B cell (primary cell): ENCODE data around the gene RSPH3.
"Not testable (repeated sequence)": the region's sequence is repeated elsewhere in the genome, so short reads cannot be mapped to it uniquely, and the experiment has no call there.

ENCODE experiments used
- EZH2 ChIP-seq: IDR thresholded peaks from 2 replicates; pipeline ENCODE4 v1.6.1; 2012; ENCODE audit warnings: borderline replicate concordance, low read depth, mild to moderate bottlenecking, moderate library complexity, low read length; ENCODE audit not compliant: insufficient read depth, poor library complexity, severe bottlenecking
- TF ChIP-seq, protein P1 (sequence below): fragments of 200-600 bp; IDR thresholded peaks from one replicate; pipeline ENCODE4 v1.8.0; 2022; ENCODE audit warnings: antibody characterized with exemption, mild to moderate bottlenecking

DNA sequence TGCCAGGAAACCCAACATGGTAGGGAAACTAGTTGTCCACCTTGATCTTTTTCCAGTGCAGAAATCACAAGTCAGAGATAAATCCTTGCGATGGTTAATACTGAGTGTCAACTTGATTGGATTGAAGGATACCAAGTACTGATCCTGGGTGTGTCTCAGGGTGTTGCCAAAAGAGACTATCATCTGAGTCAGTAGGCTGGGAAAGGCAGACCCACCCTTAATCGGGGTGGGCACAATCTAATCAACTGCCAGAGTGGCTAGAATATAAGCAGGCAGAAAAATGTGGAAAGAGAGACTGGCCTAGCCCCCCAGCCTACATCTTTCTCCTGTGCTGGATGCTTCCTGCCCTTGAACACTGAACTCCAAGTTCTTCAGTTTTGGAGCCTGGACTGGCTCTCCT lies 10.3 kb downstream of the RSPH3 start:
- TF ChIP-seq EZH2: not testable (repeated sequence)
- TF ChIP-seq, protein P1, sequence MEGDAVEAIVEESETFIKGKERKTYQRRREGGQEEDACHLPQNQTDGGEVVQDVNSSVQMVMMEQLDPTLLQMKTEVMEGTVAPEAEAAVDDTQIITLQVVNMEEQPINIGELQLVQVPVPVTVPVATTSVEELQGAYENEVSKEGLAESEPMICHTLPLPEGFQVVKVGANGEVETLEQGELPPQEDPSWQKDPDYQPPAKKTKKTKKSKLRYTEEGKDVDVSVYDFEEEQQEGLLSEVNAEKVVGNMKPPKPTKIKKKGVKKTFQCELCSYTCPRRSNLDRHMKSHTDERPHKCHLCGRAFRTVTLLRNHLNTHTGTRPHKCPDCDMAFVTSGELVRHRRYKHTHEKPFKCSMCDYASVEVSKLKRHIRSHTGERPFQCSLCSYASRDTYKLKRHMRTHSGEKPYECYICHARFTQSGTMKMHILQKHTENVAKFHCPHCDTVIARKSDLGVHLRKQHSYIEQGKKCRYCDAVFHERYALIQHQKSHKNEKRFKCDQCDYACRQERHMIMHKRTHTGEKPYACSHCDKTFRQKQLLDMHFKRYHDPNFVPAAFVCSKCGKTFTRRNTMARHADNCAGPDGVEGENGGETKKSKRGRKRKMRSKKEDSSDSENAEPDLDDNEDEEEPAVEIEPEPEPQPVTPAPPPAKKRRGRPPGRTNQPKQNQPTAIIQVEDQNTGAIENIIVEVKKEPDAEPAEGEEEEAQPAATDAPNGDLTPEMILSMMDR: not testable (repeated sequence)
